ENCODE data around the gene CLK1. TPM values are rescaled to one million over a fixed set of nuclear protein-coding genes. Genes with fewer than 3 reads are reported as not detected.

The CLK1 gene
- total RNA-seq, 1 experiment from 2014 or later, result 46.6 TPM

GRCh38 chr2:200814917-200815316, 49.5 kb downstream of the CLK1 start:
- POLR2A ChIA-PET, result no interaction called here
- no peak for DNase-seq (ENCODE audit: low read depth, low spot score)
- in situ Hi-C loops (cut with HindIII; ENCODE audit: low pct_unique_long_range_greater_than_20kb, low sequenced_read_pairs), result no loop called here
- no peak for TF ChIP-seq POLR2AphosphoS5 (IDR thresholded peaks at IDR 0.05; ENCODE audit: low read depth, low read length)
- TF ChIP-seq, protein P1, sequence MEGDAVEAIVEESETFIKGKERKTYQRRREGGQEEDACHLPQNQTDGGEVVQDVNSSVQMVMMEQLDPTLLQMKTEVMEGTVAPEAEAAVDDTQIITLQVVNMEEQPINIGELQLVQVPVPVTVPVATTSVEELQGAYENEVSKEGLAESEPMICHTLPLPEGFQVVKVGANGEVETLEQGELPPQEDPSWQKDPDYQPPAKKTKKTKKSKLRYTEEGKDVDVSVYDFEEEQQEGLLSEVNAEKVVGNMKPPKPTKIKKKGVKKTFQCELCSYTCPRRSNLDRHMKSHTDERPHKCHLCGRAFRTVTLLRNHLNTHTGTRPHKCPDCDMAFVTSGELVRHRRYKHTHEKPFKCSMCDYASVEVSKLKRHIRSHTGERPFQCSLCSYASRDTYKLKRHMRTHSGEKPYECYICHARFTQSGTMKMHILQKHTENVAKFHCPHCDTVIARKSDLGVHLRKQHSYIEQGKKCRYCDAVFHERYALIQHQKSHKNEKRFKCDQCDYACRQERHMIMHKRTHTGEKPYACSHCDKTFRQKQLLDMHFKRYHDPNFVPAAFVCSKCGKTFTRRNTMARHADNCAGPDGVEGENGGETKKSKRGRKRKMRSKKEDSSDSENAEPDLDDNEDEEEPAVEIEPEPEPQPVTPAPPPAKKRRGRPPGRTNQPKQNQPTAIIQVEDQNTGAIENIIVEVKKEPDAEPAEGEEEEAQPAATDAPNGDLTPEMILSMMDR (IDR thresholded peaks at IDR 0.05), result no peak
- TF ChIP-seq, protein P2, sequence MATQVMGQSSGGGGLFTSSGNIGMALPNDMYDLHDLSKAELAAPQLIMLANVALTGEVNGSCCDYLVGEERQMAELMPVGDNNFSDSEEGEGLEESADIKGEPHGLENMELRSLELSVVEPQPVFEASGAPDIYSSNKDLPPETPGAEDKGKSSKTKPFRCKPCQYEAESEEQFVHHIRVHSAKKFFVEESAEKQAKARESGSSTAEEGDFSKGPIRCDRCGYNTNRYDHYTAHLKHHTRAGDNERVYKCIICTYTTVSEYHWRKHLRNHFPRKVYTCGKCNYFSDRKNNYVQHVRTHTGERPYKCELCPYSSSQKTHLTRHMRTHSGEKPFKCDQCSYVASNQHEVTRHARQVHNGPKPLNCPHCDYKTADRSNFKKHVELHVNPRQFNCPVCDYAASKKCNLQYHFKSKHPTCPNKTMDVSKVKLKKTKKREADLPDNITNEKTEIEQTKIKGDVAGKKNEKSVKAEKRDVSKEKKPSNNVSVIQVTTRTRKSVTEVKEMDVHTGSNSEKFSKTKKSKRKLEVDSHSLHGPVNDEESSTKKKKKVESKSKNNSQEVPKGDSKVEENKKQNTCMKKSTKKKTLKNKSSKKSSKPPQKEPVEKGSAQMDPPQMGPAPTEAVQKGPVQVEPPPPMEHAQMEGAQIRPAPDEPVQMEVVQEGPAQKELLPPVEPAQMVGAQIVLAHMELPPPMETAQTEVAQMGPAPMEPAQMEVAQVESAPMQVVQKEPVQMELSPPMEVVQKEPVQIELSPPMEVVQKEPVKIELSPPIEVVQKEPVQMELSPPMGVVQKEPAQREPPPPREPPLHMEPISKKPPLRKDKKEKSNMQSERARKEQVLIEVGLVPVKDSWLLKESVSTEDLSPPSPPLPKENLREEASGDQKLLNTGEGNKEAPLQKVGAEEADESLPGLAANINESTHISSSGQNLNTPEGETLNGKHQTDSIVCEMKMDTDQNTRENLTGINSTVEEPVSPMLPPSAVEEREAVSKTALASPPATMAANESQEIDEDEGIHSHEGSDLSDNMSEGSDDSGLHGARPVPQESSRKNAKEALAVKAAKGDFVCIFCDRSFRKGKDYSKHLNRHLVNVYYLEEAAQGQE (IDR thresholded peaks at IDR 0.05; ENCODE audit: insufficient read depth in 1 of 2, low read depth in 2 of 2, low read length in 1 of 2), result no peak
- no peak for ATAC-seq
- Histone ChIP-seq H3K4me3 (ENCODE audit: low read depth in 2 of 2, low read length in 2 of 2) (no peak overlapping the region), H3K27ac (ENCODE audit: low read length) (no peak overlapping the region), H3K27me3 (ENCODE audit: control insufficient read depth, insufficient read depth, low read length) (no peaks in the 10 kb centered on the region), H3K4me1 (ENCODE audit: control insufficient read depth, insufficient read depth, low read length) (peaks cover 23% of the 10 kb centered on the region), H3K9me3 (ENCODE audit: control insufficient read depth, insufficient read depth, low read depth, low read length) (no peaks in the 10 kb centered on the region), H3K36me3 (ENCODE audit: control insufficient read depth, insufficient read depth, low read length) (peaks cover 57% of the 10 kb centered on the region)
- CTCF ChIA-PET, result no interaction called here
- intact Hi-C loops (cut with micrococcal nuclease; ENCODE audit: unreplicated experiment), result no loop called here
- no TSS peak for BruUV-seq (replicated peaks)

- ATAC-seq (no peak), DNase-seq (ENCODE audit: low read depth, low spot score) (no peak)
- H3K36me3 ChIP-seq (ENCODE audit: control insufficient read depth, insufficient read depth, low read length), result peaks cover 56% of the 10 kb centered on the region
- H3K9me3 ChIP-seq (ENCODE audit: control insufficient read depth, insufficient read depth, low read depth, low read length), result no peaks in the 10 kb centered on the region
- TF ChIP-seq, protein P1 (IDR thresholded peaks at IDR 0.05), result no peak
- TF ChIP-seq TCF7L2 (IDR thresholded peaks at IDR 0.05; ENCODE audit: low read depth, low read length) (no peak), SIN3A (IDR thresholded peaks at IDR 0.05; ENCODE audit: borderline replicate concordance, insufficient read depth, low read depth, low read length) (no peak), POLR2AphosphoS5 (IDR thresholded peaks at IDR 0.05; ENCODE audit: low read depth, low read length) (no peak)
- TF ChIP-seq, protein P2 (IDR thresholded peaks at IDR 0.05; ENCODE audit: insufficient read depth in 1 of 2, low read depth in 2 of 2, low read length in 1 of 2), result no peak
- BruUV-seq (replicated peaks), result no TSS peak
- 0 out of 2 replicates have a peak overlapping the region, but pooled peaks have one; percentile 34 for H3K27ac ChIP-seq (ENCODE audit: low read length)
- intact Hi-C loops (cut with micrococcal nuclease; ENCODE audit: unreplicated experiment), result no loop called here
- no peaks in the 10 kb centered on the region for H3K27me3 ChIP-seq (ENCODE audit: control insufficient read depth, insufficient read depth, low read length)
- in situ Hi-C loops (cut with HindIII; ENCODE audit: low pct_unique_long_range_greater_than_20kb, low sequenced_read_pairs), result no loop called here
- POLR2A ChIA-PET, result interaction anchor here (0.7 kb wide), 1 partner anchor 81 kb away, joined by 3 read pairs; no protein-coding TSS in a partner anchor
- peak overlapping the region in 1 of 2 experiments; percentile 69; a peak in 2 of 4 replicates for H3K4me3 ChIP-seq (ENCODE audit: low read depth in 2 of 2, low read length in 2 of 2)
- H3K4me1 ChIP-seq (ENCODE audit: control insufficient read depth, insufficient read depth, low read length), result peaks cover 26% of the 10 kb centered on the region
- CTCF ChIA-PET, result no interaction called here
Observed at GRCh38 chr2:200814276-200814815, 50.1 kb downstream of the CLK1 start.

All from Panc1 (cell line).